ENCODE measurements around the gene GYG2.
"Not testable (repeated sequence)": the region's sequence is repeated elsewhere in the genome, so short reads cannot be mapped to it uniquely, and the experiment has no call there.

GYG2 gene

GRCh38 chrX:2828344-2828958 lies at the start of gene GYG2:
GYG2 (plus strand) TSS chrX:2828930; CDS start chrX:2830189, 1,259 bp downstream.
- Histone ChIP-seq H3K27me3 (ENCODE audit: control insufficient read depth, insufficient read depth, low read length) (peaks cover 10% of the 10 kb centered on the region), H3K9me3 (ENCODE audit: control insufficient read depth, insufficient read depth, low read length) (no peaks in the 10 kb centered on the region), H3K36me3 (ENCODE audit: control insufficient read depth, insufficient read depth, low read length) (peaks cover 17% of the 10 kb centered on the region), H3K4me3 (ENCODE audit: low read depth, low read length) (peak within 1 kb of the TSS; percentile 60), H3K4me1 (ENCODE audit: control insufficient read depth, insufficient read depth, low read length) (peaks cover 16% of the 10 kb centered on the region; the same call in 1 of the 2 replicates), H3K27ac (ENCODE audit: low read depth, low read length) (no peak within 1 kb of the TSS), H3K9ac (ENCODE audit: low read depth, low read length) (no peak within 1 kb of the TSS; the same call in 1 of the 2 replicates)

DNA sequence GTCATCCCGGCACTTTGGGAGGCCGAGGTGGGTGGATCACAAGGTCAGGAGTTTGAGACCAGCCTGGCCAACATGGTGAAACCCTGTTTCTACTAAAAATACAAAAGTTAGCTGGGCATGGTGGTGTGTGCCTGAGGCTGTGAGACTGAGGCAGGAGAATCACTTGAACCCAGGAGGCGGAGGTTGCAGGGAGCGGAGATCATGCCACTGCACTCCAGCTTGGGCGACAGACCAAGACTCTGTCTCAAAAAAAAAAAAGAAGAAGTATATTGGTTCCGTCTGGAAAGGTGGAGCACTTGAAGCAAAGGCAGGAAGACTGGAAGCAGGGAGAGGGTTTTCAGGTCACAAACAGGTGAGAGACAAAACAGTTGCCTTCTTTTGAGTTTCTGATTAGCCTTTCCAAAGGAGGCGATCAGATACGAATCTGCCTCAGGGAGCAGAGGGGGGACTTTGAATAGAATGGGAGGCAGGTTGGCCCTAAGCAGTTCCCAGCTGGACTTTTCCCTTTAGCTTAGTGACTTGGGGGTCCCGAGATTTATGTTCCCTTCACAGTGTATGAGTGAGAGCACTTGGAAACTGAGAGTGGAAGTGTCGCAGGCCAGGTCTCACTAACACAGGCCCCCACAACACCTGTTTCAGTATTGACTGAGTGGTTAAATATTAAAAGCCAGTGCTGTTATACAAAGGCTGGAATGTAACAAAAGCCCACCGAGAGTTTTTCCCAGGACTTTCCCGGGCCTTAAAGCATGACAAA lies 48.1 kb upstream of the GYG2 start:
- not testable (repeated sequence) for H3K36me3 ChIP-seq (ENCODE audit: control insufficient read depth, insufficient read depth, low read length); H3K9me3 ChIP-seq (ENCODE audit: control insufficient read depth, insufficient read depth, low read length); H3K27me3 ChIP-seq (ENCODE audit: control insufficient read depth, insufficient read depth, low read length)
- peaks cover 52% of the 10 kb centered on the region for H3K4me1 ChIP-seq (ENCODE audit: control insufficient read depth, insufficient read depth, low read length)
- 0 out of 2 replicates have a peak overlapping the region, but pooled peaks have one; percentile 27 for H3K4me3 ChIP-seq (ENCODE audit: low read depth, low read length)
- H3K27ac ChIP-seq (ENCODE audit: low read depth, low read length) = peak overlapping the region; percentile 88
- peak overlapping the region; percentile 62 for H3K9ac ChIP-seq (ENCODE audit: low read depth, low read length)

DNA sequence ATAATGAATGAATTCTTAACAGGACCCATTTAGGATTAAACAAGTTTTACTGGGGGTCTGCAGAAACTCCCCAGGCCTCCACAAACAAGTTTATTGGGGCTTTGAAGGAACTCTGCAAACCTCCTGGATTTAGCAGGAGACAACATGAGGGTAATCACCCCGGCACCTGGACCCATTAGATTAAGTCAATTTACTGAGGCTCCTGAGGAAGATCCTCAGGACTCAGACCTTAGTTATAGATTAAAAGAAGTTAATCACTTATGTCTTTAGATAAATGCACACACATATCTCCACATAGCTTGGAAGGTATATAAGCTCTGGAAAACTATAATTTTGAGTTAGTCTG lies 47.5 kb upstream of the GYG2 start:
- no peaks in the 10 kb centered on the region for H3K36me3 ChIP-seq (ENCODE audit: control insufficient read depth, insufficient read depth, low read length)
- peak overlapping the region; percentile 88 for H3K27ac ChIP-seq (ENCODE audit: low read depth, low read length)
- peak overlapping the region; percentile 62 for H3K9ac ChIP-seq (ENCODE audit: low read depth, low read length)
- peaks cover 52% of the 10 kb centered on the region for H3K4me1 ChIP-seq (ENCODE audit: control insufficient read depth, insufficient read depth, low read length)
- H3K4me3 ChIP-seq (ENCODE audit: low read depth, low read length) = no peak overlapping the region
- H3K9me3 ChIP-seq (ENCODE audit: control insufficient read depth, insufficient read depth, low read length) = no peaks in the 10 kb centered on the region
- H3K27me3 ChIP-seq (ENCODE audit: control insufficient read depth, insufficient read depth, low read length) = no peaks in the 10 kb centered on the region

GRCh38 chrX:2781698-2782097 lies 47.0 kb upstream of the GYG2 start:
- Histone ChIP-seq H3K27ac (ENCODE audit: low read depth, low read length) (peak overlapping the region; percentile 88), H3K4me1 (ENCODE audit: control insufficient read depth, insufficient read depth, low read length) (peaks cover 52% of the 10 kb centered on the region), H3K9ac (ENCODE audit: low read depth, low read length) (peak overlapping the region; percentile 62; the same call in 1 of the 2 replicates), H3K36me3 (ENCODE audit: control insufficient read depth, insufficient read depth, low read length) (no peaks in the 10 kb centered on the region), H3K27me3 (ENCODE audit: control insufficient read depth, insufficient read depth, low read length) (no peaks in the 10 kb centered on the region), H3K9me3 (ENCODE audit: control insufficient read depth, insufficient read depth, low read length) (no peaks in the 10 kb centered on the region), H3K4me3 (ENCODE audit: low read depth, low read length) (no peak overlapping the region)

DNA sequence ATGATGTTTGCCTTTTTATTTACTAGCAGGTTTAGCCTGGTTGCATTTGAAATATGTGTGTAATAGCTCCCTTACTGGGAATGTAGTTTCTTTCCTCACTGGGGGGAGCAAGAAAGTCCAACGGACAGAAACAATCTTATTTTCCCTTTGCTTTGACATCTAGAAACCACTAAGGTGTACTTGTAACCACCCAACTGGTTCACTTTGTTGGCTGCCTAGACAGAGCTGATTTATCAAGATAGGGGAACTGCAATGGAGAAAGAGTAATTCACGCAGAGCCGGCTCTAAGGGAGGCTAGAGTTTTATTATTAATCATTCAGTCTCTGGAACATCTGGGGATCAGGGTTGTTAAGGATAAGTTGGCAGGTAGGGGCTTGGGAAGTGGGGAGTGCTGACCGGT lies 46.6 kb upstream of the GYG2 start:
- H3K27ac ChIP-seq (ENCODE audit: low read depth, low read length) = peak overlapping the region; percentile 88
- H3K9me3 ChIP-seq (ENCODE audit: control insufficient read depth, insufficient read depth, low read length) = no peaks in the 10 kb centered on the region
- no peak overlapping the region for H3K4me3 ChIP-seq (ENCODE audit: low read depth, low read length)
- no peaks in the 10 kb centered on the region for H3K36me3 ChIP-seq (ENCODE audit: control insufficient read depth, insufficient read depth, low read length)
- peaks cover 48% of the 10 kb centered on the region for H3K4me1 ChIP-seq (ENCODE audit: control insufficient read depth, insufficient read depth, low read length)
- H3K9ac ChIP-seq (ENCODE audit: low read depth, low read length) = no peak overlapping the region; the same call in 1 of the 2 replicates
- H3K27me3 ChIP-seq (ENCODE audit: control insufficient read depth, insufficient read depth, low read length) = no peaks in the 10 kb centered on the region

GRCh38 chrX:2782778-2783177 lies 46.0 kb upstream of the GYG2 start:
- H3K27me3 ChIP-seq (ENCODE audit: control insufficient read depth, insufficient read depth, low read length) = no peaks in the 10 kb centered on the region
- H3K9me3 ChIP-seq (ENCODE audit: control insufficient read depth, insufficient read depth, low read length) = no peaks in the 10 kb centered on the region
- H3K36me3 ChIP-seq (ENCODE audit: control insufficient read depth, insufficient read depth, low read length) = no peaks in the 10 kb centered on the region
- H3K4me3 ChIP-seq (ENCODE audit: low read depth, low read length) = no peak overlapping the region
- no peak overlapping the region for H3K9ac ChIP-seq (ENCODE audit: low read depth, low read length)
- H3K27ac ChIP-seq (ENCODE audit: low read depth, low read length) = no peak overlapping the region
- H3K4me1 ChIP-seq (ENCODE audit: control insufficient read depth, insufficient read depth, low read length) = peaks cover 48% of the 10 kb centered on the region

- no peaks in the 10 kb centered on the region for H3K27me3 ChIP-seq (ENCODE audit: control insufficient read depth, insufficient read depth, low read length)
- H3K9ac ChIP-seq (ENCODE audit: low read depth, low read length) = no peak overlapping the region
- no peaks in the 10 kb centered on the region for H3K9me3 ChIP-seq (ENCODE audit: control insufficient read depth, insufficient read depth, low read length)
- no peaks in the 10 kb centered on the region for H3K36me3 ChIP-seq (ENCODE audit: control insufficient read depth, insufficient read depth, low read length)
- no peak overlapping the region for H3K27ac ChIP-seq (ENCODE audit: low read depth, low read length)
- H3K4me1 ChIP-seq (ENCODE audit: control insufficient read depth, insufficient read depth, low read length) = peaks cover 48% of the 10 kb centered on the region
- H3K4me3 ChIP-seq (ENCODE audit: low read depth, low read length) = no peak overlapping the region
Observed at GRCh38 chrX:2784026-2784425, 44.7 kb upstream of the GYG2 start.

DNA sequence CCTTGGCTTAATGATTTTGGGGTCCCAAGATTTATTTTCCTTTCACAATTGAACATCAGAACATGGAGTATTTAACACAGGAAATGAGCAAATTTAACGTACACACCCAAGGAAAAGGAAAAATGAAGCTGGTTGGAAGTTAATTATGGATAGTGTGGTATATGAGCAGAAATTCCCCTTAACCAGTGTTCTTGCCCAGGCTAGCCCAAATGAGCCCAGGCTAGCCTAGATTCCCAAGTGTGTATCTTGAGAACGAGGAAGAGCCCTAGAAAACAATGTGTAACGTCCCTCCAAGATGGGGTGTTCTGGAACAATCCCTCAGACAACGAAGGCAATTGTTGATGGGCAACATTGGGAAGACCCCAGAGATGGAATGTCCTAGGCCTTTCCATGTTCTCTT lies 43.2 kb upstream of the GYG2 start:
- Histone ChIP-seq H3K9ac (ENCODE audit: low read depth, low read length) (no peak overlapping the region), H3K27ac (ENCODE audit: low read depth, low read length) (no peak overlapping the region), H3K4me1 (ENCODE audit: control insufficient read depth, insufficient read depth, low read length) (peaks cover 45% of the 10 kb centered on the region), H3K4me3 (ENCODE audit: low read depth, low read length) (no peak overlapping the region), H3K27me3 (ENCODE audit: control insufficient read depth, insufficient read depth, low read length) (no peaks in the 10 kb centered on the region), H3K36me3 (ENCODE audit: control insufficient read depth, insufficient read depth, low read length) (no peaks in the 10 kb centered on the region), H3K9me3 (ENCODE audit: control insufficient read depth, insufficient read depth, low read length) (no peaks in the 10 kb centered on the region)

GRCh38 chrX:2788980-2789379 lies 39.8 kb upstream of the GYG2 start:
- Histone ChIP-seq H3K9me3 (ENCODE audit: control insufficient read depth, insufficient read depth, low read length) (no peaks in the 10 kb centered on the region), H3K9ac (ENCODE audit: low read depth, low read length) (no peak overlapping the region), H3K27me3 (ENCODE audit: control insufficient read depth, insufficient read depth, low read length) (no peaks in the 10 kb centered on the region), H3K4me3 (ENCODE audit: low read depth, low read length) (no peak overlapping the region), H3K4me1 (ENCODE audit: control insufficient read depth, insufficient read depth, low read length) (peaks cover 25% of the 10 kb centered on the region), H3K27ac (ENCODE audit: low read depth, low read length) (no peak overlapping the region), H3K36me3 (ENCODE audit: control insufficient read depth, insufficient read depth, low read length) (no peaks in the 10 kb centered on the region)

- no peak overlapping the region for H3K27ac ChIP-seq (ENCODE audit: low read depth, low read length)
- H3K9me3 ChIP-seq (ENCODE audit: control insufficient read depth, insufficient read depth, low read length) = no peaks in the 10 kb centered on the region
- H3K4me1 ChIP-seq (ENCODE audit: control insufficient read depth, insufficient read depth, low read length) = peaks cover 21% of the 10 kb centered on the region
- no peak overlapping the region for H3K4me3 ChIP-seq (ENCODE audit: low read depth, low read length)
- H3K36me3 ChIP-seq (ENCODE audit: control insufficient read depth, insufficient read depth, low read length) = no peaks in the 10 kb centered on the region
- H3K27me3 ChIP-seq (ENCODE audit: control insufficient read depth, insufficient read depth, low read length) = no peaks in the 10 kb centered on the region
- no peak overlapping the region for H3K9ac ChIP-seq (ENCODE audit: low read depth, low read length)
Observed at GRCh38 chrX:2789569-2789968, 39.2 kb upstream of the GYG2 start.

DNA sequence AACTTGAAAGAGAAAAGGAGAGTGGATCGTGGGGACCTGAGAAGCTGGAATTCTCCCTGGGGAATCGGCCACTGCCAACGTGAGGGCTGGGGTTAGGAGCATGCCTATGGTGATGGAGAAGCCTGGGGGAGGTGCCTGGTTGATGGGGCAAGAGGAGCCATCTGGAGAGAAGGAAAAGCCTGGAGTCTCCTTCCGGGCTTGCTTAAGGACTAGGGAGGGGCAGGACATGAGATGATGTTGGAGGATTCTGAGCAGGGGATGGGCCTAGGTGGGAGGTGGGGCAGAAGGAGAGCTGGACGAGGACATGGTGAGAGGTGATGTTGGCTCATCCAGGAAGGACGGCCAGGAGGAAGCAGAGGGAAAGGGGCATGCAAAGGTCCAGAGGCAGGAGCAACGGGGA lies 35.0 kb upstream of the GYG2 start:
- Histone ChIP-seq H3K27me3 (ENCODE audit: control insufficient read depth, insufficient read depth, low read length) (no peaks in the 10 kb centered on the region), H3K4me1 (ENCODE audit: control insufficient read depth, insufficient read depth, low read length) (peaks cover 16% of the 10 kb centered on the region), H3K9ac (ENCODE audit: low read depth, low read length) (no peak overlapping the region), H3K4me3 (ENCODE audit: low read depth, low read length) (no peak overlapping the region), H3K36me3 (ENCODE audit: control insufficient read depth, insufficient read depth, low read length) (no peaks in the 10 kb centered on the region), H3K27ac (ENCODE audit: low read depth, low read length) (no peak overlapping the region), H3K9me3 (ENCODE audit: control insufficient read depth, insufficient read depth, low read length) (no peaks in the 10 kb centered on the region)
